Lung (tissue), 12 donors: ENCODE data around the gene NBPF3. TPM values are rescaled to one million over a fixed set of nuclear protein-coding genes. Genes with fewer than 3 reads are reported as not detected.
"Not testable (repeated sequence)": the region's sequence is repeated elsewhere in the genome, so short reads cannot be mapped to it uniquely, and the experiment has no call there.

ENCODE experiments used
- ATAC-seq: fragments of 200-7000 bp; cut with Tn5 transposase; one replicate; pipeline ENCODE4 v1.9.1; 2020; ENCODE audit warnings: moderate number of reproducible peaks; ENCODE audit not compliant: insufficient read depth, low FRiP score
- DNase-seq, 3 donors: peaks; one replicate each; pipeline ENCODE4 v3.0.0-alpha.2; 2013 to 2017
- H3K27ac ChIP-seq, 2 donors: one replicate each; pipeline ENCODE4 v1.5.1; 2013; ENCODE audit warnings: mild to moderate bottlenecking in 2 of 2, moderate library complexity in 2 of 2, control low read depth in 1 of 2, inconsistent platforms in 1 of 2, low read depth in 1 of 2, low read length in 1 of 2
- H3K27me3 ChIP-seq, 3 donors: one replicate each; pipeline ENCODE4 v1.5.1; 2013; ENCODE audit warnings: low read length in 2 of 3; ENCODE audit not compliant: control insufficient read depth in 3 of 3, insufficient read depth in 3 of 3
- H3K36me3 ChIP-seq, 4 donors: one replicate each; pipeline ENCODE4 v1.5.1; 2013; ENCODE audit warnings: low read length in 4 of 4, mild to moderate bottlenecking in 1 of 4, moderate library complexity in 1 of 4; ENCODE audit not compliant: control insufficient read depth in 4 of 4, insufficient read depth in 4 of 4
- H3K4me1 ChIP-seq, 5 donors: one replicate each; pipeline ENCODE4 v1.5.1; 2013; ENCODE audit warnings: low read length in 5 of 5, mild to moderate bottlenecking in 2 of 5, moderate library complexity in 1 of 5; ENCODE audit not compliant: control insufficient read depth in 5 of 5, insufficient read depth in 5 of 5
- H3K4me3 ChIP-seq: one replicate; pipeline ENCODE4 v1.5.1; 2013; ENCODE audit warnings: mild to moderate bottlenecking, control low read depth, moderate library complexity
- H3K9ac ChIP-seq, 2 donors: one replicate each; pipeline ENCODE4 v1.5.1; 2013; ENCODE audit warnings: low read length in 2 of 2, control low read depth in 1 of 2; ENCODE audit not compliant: insufficient read depth in 1 of 2
- H3K9me3 ChIP-seq, 4 donors: one replicate each; pipeline ENCODE4 v1.5.1; 2013; ENCODE audit warnings: low read length in 3 of 4, mild to moderate bottlenecking in 1 of 4, moderate library complexity in 1 of 4; ENCODE audit not compliant: control insufficient read depth in 4 of 4, insufficient read depth in 3 of 4
- CTCF ChIP-seq: IDR thresholded peaks from 2 replicates; pipeline ENCODE4 v1.5.1; 2012; ENCODE audit warnings: mild to moderate bottlenecking; ENCODE audit errors: control extremely low read depth, extremely low read depth
- WGBS, 2 donors: extraction: QIAGEN DNeasy Blood & Tissue Kit; methylation state at CpG; one replicate each; pipeline ENCODE4 v1.1.7; 2013; 5-methylcytosine and 5-hydroxymethylcytosine counted together
- polyA plus RNA-seq, 2 donors: library from polyadenylated mRNA; stranded (reverse); fragments of 200-250 nt; gene quantifications; one replicate each; pipeline ENCODE4 v1.2.1, GENCODE V29; 2013
- total RNA-seq, 2 donors: library from RNA; depleted of rRNA in 1 of 2; stranded (reverse); fragments of >200 nt in 1 of 2; gene quantifications; one replicate each; pipeline ENCODE4 v1.2.1, GENCODE V29; 2014 to 2021
- donor health status: control.
- donor health status: control.
- donor health status: Bipolar disorder and iron deficiency.
- donor health status: healthy.
- donor health status: DM: yes; HTN: yes; CAD: no.

The NBPF3 gene
- total and polyA plus RNA-seq, 4 donors: 1.3 to 17.6 (median 5.6) TPM

GRCh38 chr1:21396516-21396915 is 43.4 kb upstream of the NBPF3 start:
- DNase-seq (no peak), ATAC-seq (no peak)
- WGBS, 2 donors: 31 to 45% methylated on average over 4 of the region's 4 CpGs
- Histone ChIP-seq H3K36me3 (no peaks in the 10 kb centered on the region), H3K9ac (no peak overlapping the region), H3K4me1 (no peaks in the 10 kb centered on the region), H3K9me3 (no peaks in the 10 kb centered on the region), H3K4me3 (no peak overlapping the region), H3K27me3 (no peaks in the 10 kb centered on the region), H3K27ac (no peak overlapping the region)
- TF ChIP-seq CTCF: no peak

DNA sequence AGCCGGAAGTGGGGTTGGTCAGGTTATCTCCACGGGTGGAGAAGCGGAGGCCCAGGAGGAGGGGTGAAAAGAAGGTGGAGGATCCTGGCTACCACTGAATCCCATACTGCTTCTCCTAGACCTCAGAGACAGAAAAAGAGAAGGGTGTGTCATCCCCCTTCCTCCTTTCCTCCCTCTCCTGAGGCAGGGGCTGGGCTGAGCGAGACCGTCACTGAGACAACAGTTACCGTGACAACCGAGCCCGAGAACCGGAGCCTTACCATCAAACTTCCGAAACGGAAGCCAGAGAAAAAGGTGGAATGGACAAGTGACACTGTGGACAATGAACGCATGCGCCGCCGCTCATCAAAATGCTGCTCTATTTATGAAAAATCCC is 42.1 kb upstream of the NBPF3 start:
- H3K36me3 ChIP-seq: no peaks in the 10 kb centered on the region
- H3K9me3 ChIP-seq: no peaks in the 10 kb centered on the region
- H3K4me1 ChIP-seq: no peaks in the 10 kb centered on the region
- H3K9ac ChIP-seq: no peak overlapping the region
- 22 to 27% methylated on average over 15 of the region's 15 CpGs for WGBS, 2 donors
- DNase-seq (peak in 1 of 3 donors; percentile 16), ATAC-seq (no peak)
- no peaks in the 10 kb centered on the region for H3K27me3 ChIP-seq
- no peak for TF ChIP-seq CTCF
- H3K27ac ChIP-seq: no peak overlapping the region
- no peak overlapping the region for H3K4me3 ChIP-seq

- H3K27ac ChIP-seq, H3K27me3 ChIP-seq, H3K4me1 ChIP-seq, DNase-seq, H3K36me3 ChIP-seq, H3K4me3 ChIP-seq, H3K9me3 ChIP-seq, H3K9ac ChIP-seq, ATAC-seq: not testable (repeated sequence)
- 87 to 89% methylated on average over 9 of the region's 9 CpGs for WGBS, 2 donors
These were observed 38.1 kb upstream of the NBPF3 start for GRCh38 chr1:21401726-21402346.

DNA sequence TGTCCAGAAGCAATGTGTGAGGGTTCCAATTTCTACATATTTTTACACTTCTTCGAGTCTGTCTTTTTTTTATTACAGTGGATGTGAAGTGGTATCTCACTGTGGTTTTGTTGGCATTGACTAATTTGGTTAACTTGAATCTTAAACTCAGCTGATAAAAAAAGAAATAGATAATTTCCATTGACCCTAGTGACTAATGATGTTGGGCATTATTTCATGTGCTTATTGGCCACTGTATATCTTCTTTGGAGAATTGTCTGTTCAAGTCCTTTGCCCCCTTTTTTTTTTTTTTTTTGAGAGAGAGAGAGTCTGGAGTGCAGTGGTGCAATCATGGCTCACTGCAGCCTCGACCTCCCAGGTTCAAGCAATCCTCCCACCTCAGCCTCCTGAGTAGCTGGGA is 33.3 kb upstream of the NBPF3 start:
- no peak overlapping the region for H3K9ac ChIP-seq
- 65 to 79% methylated on average over 2 of the region's 2 CpGs for WGBS, 2 donors

GRCh38 chr1:21409897-21410296 is 30.0 kb upstream of the NBPF3 start:
- ATAC-seq, H3K27ac ChIP-seq, DNase-seq, H3K4me3 ChIP-seq, H3K4me1 ChIP-seq, H3K36me3 ChIP-seq, H3K9me3 ChIP-seq, H3K27me3 ChIP-seq, H3K9ac ChIP-seq: not testable (repeated sequence)
- WGBS, 2 donors: 66 to 81% methylated on average over 3 of the region's 3 CpGs

More for the DNA sequence above, 33.3 kb upstream of the NBPF3 start:
- Histone ChIP-seq H3K4me1 (no peaks in the 10 kb centered on the region), H3K27me3 (no peaks in the 10 kb centered on the region), H3K27ac (no peak overlapping the region), H3K36me3 (no peaks in the 10 kb centered on the region), H3K4me3 (no peak overlapping the region), H3K9me3 (no peaks in the 10 kb centered on the region)
- DNase-seq: no peak
- no peak for TF ChIP-seq CTCF
- ATAC-seq: no peak
